Measurements from ENCODE around the gene ANKRD23. TPM values are rescaled to one million over a fixed set of nuclear protein-coding genes. Genes with fewer than 3 reads are reported as not detected.

The ANKRD23 gene
- total and polyA plus RNA-seq, 2 of the 8 experiments (the other 6 are each of a cell fraction or from before 2014, with no cell fraction given): 3.4 to 3.5 TPM

GRCh38 chr2:96844405-96844808 is 586 bp upstream of the ANKRD23 start:
- Histone ChIP-seq H3K9ac (replicated peaks in 1 of 4; ENCODE audit: extremely low read depth in 1 of 4, low read depth in 3 of 4, low read length in 3 of 4) (no peak overlapping the region), H3K23ac (ENCODE audit: insufficient read length) (no peak overlapping the region), H3K56ac (replicated peaks; ENCODE audit: insufficient read length, low read depth, low read length) (no peak overlapping the region), H2BK20ac (ENCODE audit: low read length) (no peak overlapping the region), H3K79me2 (ENCODE audit: control insufficient read depth in 1 of 2, insufficient read depth in 2 of 2, low read length in 2 of 2) (no peaks in the 10 kb centered on the region), H4K91ac (replicated peaks; ENCODE audit: insufficient read length, low read length) (no peak overlapping the region), H2BK15ac (ENCODE audit: low read length) (no peak overlapping the region), H3K27ac (ENCODE audit: low read depth, low read length) (no peak overlapping the region), H3K4me3 (ENCODE audit: extremely low read depth in 1 of 4, insufficient read depth in 2 of 4, low read depth in 3 of 4, low read length in 4 of 4) (no peak overlapping the region), H3K23me2 (ENCODE audit: low read depth, low read length) (no peaks in the 10 kb centered on the region), H4K5ac (ENCODE audit: insufficient read length, low read depth, low read length) (no peak overlapping the region), H2AK5ac (ENCODE audit: low read depth, low read length) (no peak overlapping the region), H3K36me3 (ENCODE audit: control insufficient read depth in 2 of 4, insufficient read depth in 4 of 4, low read length in 3 of 4) (peaks cover 2 to 18% (median 3%) of the 10 kb centered on the region in 4 experiments; a peak in 5 of 8 replicates), H3K27me3 (replicated peaks in 1 of 4; ENCODE audit: control insufficient read depth in 3 of 4, extremely low read depth in 1 of 4, insufficient read depth in 3 of 4, low read length in 3 of 4) (no peaks in the 10 kb centered on the region), H2BK120ac (replicated peaks; ENCODE audit: low read depth, low read length) (no peak overlapping the region), H3K4me2 (ENCODE audit: insufficient read depth in 1 of 2, low read depth in 2 of 2, low read length in 2 of 2) (no peak overlapping the region), H3K14ac (ENCODE audit: insufficient read length) (no peak overlapping the region), H2BK12ac (ENCODE audit: low read depth, low read length) (no peak overlapping the region), H2BK5ac (ENCODE audit: low read depth, low read length) (no peak overlapping the region), H4K20me1 (replicated peaks in 1 of 2; ENCODE audit: control insufficient read depth in 1 of 2, insufficient read depth in 2 of 2, low read length in 2 of 2) (peaks cover 3 to 8% of the 10 kb centered on the region in 2 experiments), H3K18ac (ENCODE audit: extremely low read depth, low read length) (no peak overlapping the region), H4K8ac (ENCODE audit: extremely low read depth, insufficient read depth, low read length) (no peak overlapping the region), H3K9me3 (ENCODE audit: insufficient read depth in 2 of 2, low read depth in 1 of 2, low read length in 1 of 2) (no peaks in the 10 kb centered on the region), H2AFZ (ENCODE audit: low read length) (no peak overlapping the region), H3K4me1 (replicated peaks in 1 of 4; ENCODE audit: control insufficient read depth in 3 of 4, insufficient read depth in 4 of 4, low read length in 3 of 4) (peaks cover 0 to 3% (median 0%) of the 10 kb centered on the region in 4 experiments; a peak in 1 of 7 replicates), H3K4ac (replicated peaks; ENCODE audit: insufficient read length, low read depth, low read length) (no peak overlapping the region), H3K79me1 (ENCODE audit: low read depth, low read length) (peaks cover 4% of the 10 kb centered on the region; the same call in 1 of the 2 replicates)
- ChIA-PET CTCF (ENCODE audit: partially characterized antibody) (interaction anchor here (0.6 to 1.1 kb wide), 2 partner anchors 12 to 81 kb away, joined by 3 read pairs; no protein-coding TSS in a partner anchor), POLR2A (ENCODE audit: partially characterized antibody) (interaction anchor here (0.8 to 6.9 kb wide), 8 partner anchors 8 to 32 kb away, joined by 3 to 39 read pairs (median 5); no protein-coding TSS in a partner anchor)
- FAIRE-seq: no peak
- TF ChIP-seq ASH2L (IDR thresholded peaks at IDR 0.05; ENCODE audit: low read length) (no peak), POLR2AphosphoS5 (IDR thresholded peaks at IDR 0.05; ENCODE audit: low read depth, low read length) (0 out of 2 replicates have a peak, but pooled peaks have one; percentile 42)
- WGBS, 2 experiments (ENCODE audit: extremely low coverage in 1 of 2, insufficient coverage in 1 of 2, insufficient read length in 1 of 2, insufficient replicate concordance in 2 of 2, low coverage in 1 of 2, low lambda C conversion rate in 2 of 2, missing lambda C conversion rate in 1 of 2): 90% methylated on average over 14 of the region's 17 CpGs; no CpG with 5 or more reads in 1 of the 2 experiments
- no peak for DNase-seq (ENCODE audit: low read depth in 1 of 2, low spot score in 2 of 2)

All from H1 (cell line).